ENCODE data around the gene CNR1. TPM values are rescaled to one million over a fixed set of nuclear protein-coding genes. Genes with fewer than 3 reads are reported as not detected.

CNR1 gene
- total RNA-seq, 1 donor from 2014 or later, result 21.1 TPM

- Histone ChIP-seq H3K4me1 (no peaks in the 10 kb centered on the region), H3K27ac (no peak overlapping the region), H3K9me3 (no peaks in the 10 kb centered on the region), H3K4me3 (no peak overlapping the region), H3K27me3 (ENCODE audit: low read depth) (no peaks in the 10 kb centered on the region), H3K36me3 (no peaks in the 10 kb centered on the region)
- TF ChIP-seq CTCF (IDR thresholded peaks at IDR 0.05), result no peak
- ATAC-seq (no peak), DNase-seq (no peak)
- intact Hi-C loops (cut with DNase I), result no loop called here
Observed at GRCh38 chr6:88183471-88183870, 17.3 kb upstream of the CNR1 start.

GRCh38 chr6:88179692-88180091 is 13.5 kb upstream of the CNR1 start:
- no peaks in the 10 kb centered on the region for H3K9me3 ChIP-seq
- intact Hi-C loops (cut with DNase I), result no loop called here
- no peaks in the 10 kb centered on the region for H3K36me3 ChIP-seq
- H3K4me1 ChIP-seq, result no peaks in the 10 kb centered on the region
- DNase-seq (no peak), ATAC-seq (no peak)
- no peaks in the 10 kb centered on the region for H3K27me3 ChIP-seq (ENCODE audit: low read depth)
- H3K27ac ChIP-seq, result no peak overlapping the region
- TF ChIP-seq CTCF (IDR thresholded peaks at IDR 0.05), result no peak
- H3K4me3 ChIP-seq, result no peak overlapping the region

- no peak overlapping the region for H3K4me3 ChIP-seq
- no peaks in the 10 kb centered on the region for H3K36me3 ChIP-seq
- no peaks in the 10 kb centered on the region for H3K27me3 ChIP-seq (ENCODE audit: low read depth)
- H3K4me1 ChIP-seq, result no peaks in the 10 kb centered on the region
- TF ChIP-seq CTCF (IDR thresholded peaks at IDR 0.05), result no peak
- DNase-seq, result no peak
- intact Hi-C loops (cut with DNase I), result no loop called here
- H3K27ac ChIP-seq, result no peak overlapping the region
- no peaks in the 10 kb centered on the region for H3K9me3 ChIP-seq
- ATAC-seq, result no peak
Observed at GRCh38 chr6:88177961-88178464, 11.9 kb upstream of the CNR1 start.

GRCh38 chr6:88174906-88175305 is 8.8 kb upstream of the CNR1 start:
- Histone ChIP-seq H3K9me3 (no peaks in the 10 kb centered on the region), H3K4me3 (no peak overlapping the region), H3K36me3 (no peaks in the 10 kb centered on the region), H3K4me1 (no peaks in the 10 kb centered on the region), H3K27ac (no peak overlapping the region), H3K27me3 (ENCODE audit: low read depth) (peaks cover 5% of the 10 kb centered on the region)
- no peak for TF ChIP-seq CTCF (IDR thresholded peaks at IDR 0.05)
- DNase-seq (no peak), ATAC-seq (no peak)
- intact Hi-C loops (cut with DNase I), result no loop called here

GRCh38 chr6:88171312-88171711 is 5.2 kb upstream of the CNR1 start:
- no peak for ATAC-seq
- no peak overlapping the region for H3K27ac ChIP-seq
- H3K4me3 ChIP-seq, result no peak overlapping the region
- no peaks in the 10 kb centered on the region for H3K9me3 ChIP-seq
- H3K27me3 ChIP-seq (ENCODE audit: low read depth), result peaks cover 23% of the 10 kb centered on the region
- TF ChIP-seq CTCF (IDR thresholded peaks at IDR 0.05), result no peak
- no peak for DNase-seq
- intact Hi-C loops (cut with DNase I), result no loop called here
- H3K4me1 ChIP-seq, result peaks cover 7% of the 10 kb centered on the region
- no peaks in the 10 kb centered on the region for H3K36me3 ChIP-seq

- intact Hi-C loops (cut with DNase I), result no loop called here
- Histone ChIP-seq H3K9me3 (no peaks in the 10 kb centered on the region), H3K27me3 (ENCODE audit: low read depth) (peaks cover 46% of the 10 kb centered on the region), H3K4me3 (no peak overlapping the region), H3K27ac (no peak overlapping the region), H3K4me1 (peaks cover 13% of the 10 kb centered on the region), H3K36me3 (no peaks in the 10 kb centered on the region)
- no peak for TF ChIP-seq CTCF (IDR thresholded peaks at IDR 0.05)
- ATAC-seq (no peak), DNase-seq (no peak)
Observed at GRCh38 chr6:88168362-88168761, 2.2 kb upstream of the CNR1 start.
